ENCODE results near the gene DMD. TPM values are rescaled to one million over a fixed set of nuclear protein-coding genes. Genes with fewer than 3 reads are reported as not detected.

DMD gene
- total RNA-seq, 1 donor from 2014 or later = 30.6 TPM

GRCh38 chrX:31219174-31219573 is 1992.2 kb downstream of the DMD start:
- Histone ChIP-seq H3K4me3 (no peak overlapping the region), H3K4me1 (no peaks in the 10 kb centered on the region), H3K36me3 (no peaks in the 10 kb centered on the region), H3K9ac (no peak overlapping the region), H3F3A (ENCODE audit: low read depth) (no peaks in the 10 kb centered on the region), H3K27me3 (no peaks in the 10 kb centered on the region), H4K20me1 (ENCODE audit: low read depth) (no peaks in the 10 kb centered on the region), H3K4me2 (no peak overlapping the region), H3K27ac (no peak overlapping the region), H3K79me2 (ENCODE audit: low read depth) (no peaks in the 10 kb centered on the region), H2AFZ (replicated peaks) (no peak overlapping the region), H3K9me3 (ENCODE audit: low read depth) (no peaks in the 10 kb centered on the region)
- TF ChIP-seq EZH2phosphoT487 (IDR thresholded peaks at IDR 0.05) = no peak
- TF ChIP-seq, protein P1, sequence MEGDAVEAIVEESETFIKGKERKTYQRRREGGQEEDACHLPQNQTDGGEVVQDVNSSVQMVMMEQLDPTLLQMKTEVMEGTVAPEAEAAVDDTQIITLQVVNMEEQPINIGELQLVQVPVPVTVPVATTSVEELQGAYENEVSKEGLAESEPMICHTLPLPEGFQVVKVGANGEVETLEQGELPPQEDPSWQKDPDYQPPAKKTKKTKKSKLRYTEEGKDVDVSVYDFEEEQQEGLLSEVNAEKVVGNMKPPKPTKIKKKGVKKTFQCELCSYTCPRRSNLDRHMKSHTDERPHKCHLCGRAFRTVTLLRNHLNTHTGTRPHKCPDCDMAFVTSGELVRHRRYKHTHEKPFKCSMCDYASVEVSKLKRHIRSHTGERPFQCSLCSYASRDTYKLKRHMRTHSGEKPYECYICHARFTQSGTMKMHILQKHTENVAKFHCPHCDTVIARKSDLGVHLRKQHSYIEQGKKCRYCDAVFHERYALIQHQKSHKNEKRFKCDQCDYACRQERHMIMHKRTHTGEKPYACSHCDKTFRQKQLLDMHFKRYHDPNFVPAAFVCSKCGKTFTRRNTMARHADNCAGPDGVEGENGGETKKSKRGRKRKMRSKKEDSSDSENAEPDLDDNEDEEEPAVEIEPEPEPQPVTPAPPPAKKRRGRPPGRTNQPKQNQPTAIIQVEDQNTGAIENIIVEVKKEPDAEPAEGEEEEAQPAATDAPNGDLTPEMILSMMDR (IDR thresholded peaks at IDR 0.05) = no peak
- no peak for TF ChIP-seq EZH2 (IDR thresholded peaks at IDR 0.05)
- Mint-ChIP-seq H3K27me3 (ENCODE audit: insufficient read depth, low read depth) (no peaks in the 10 kb centered on the region), H3K4me1 (no peaks in the 10 kb centered on the region), H3K27ac (no peak overlapping the region), H3K4me3 (no peak overlapping the region), H3K9me3 (no peaks in the 10 kb centered on the region), H3K36me3 (peaks cover 5% of the 10 kb centered on the region)
- no peak for DNase-seq (ENCODE audit: low spot score)

GRCh38 chrX:31217084-31217483 is 1994.3 kb downstream of the DMD start:
- H3K4me1 Mint-ChIP-seq = no peaks in the 10 kb centered on the region
- Histone ChIP-seq H3K27ac (no peak overlapping the region), H3K36me3 (no peaks in the 10 kb centered on the region), H4K20me1 (ENCODE audit: low read depth) (no peaks in the 10 kb centered on the region), H3K4me1 (no peaks in the 10 kb centered on the region), H3K9ac (no peak overlapping the region), H3K27me3 (no peaks in the 10 kb centered on the region), H3K9me3 (ENCODE audit: low read depth) (no peaks in the 10 kb centered on the region), H3K79me2 (ENCODE audit: low read depth) (no peaks in the 10 kb centered on the region), H3K4me3 (no peak overlapping the region), H3K4me2 (no peak overlapping the region), H3F3A (ENCODE audit: low read depth) (no peaks in the 10 kb centered on the region), H2AFZ (replicated peaks) (no peak overlapping the region)
- H3K36me3 Mint-ChIP-seq = peaks cover 3% of the 10 kb centered on the region
- H3K27me3 Mint-ChIP-seq (ENCODE audit: insufficient read depth, low read depth) = no peaks in the 10 kb centered on the region
- H3K4me3 Mint-ChIP-seq = no peak overlapping the region
- no peak for DNase-seq (ENCODE audit: low spot score)
- H3K9me3 Mint-ChIP-seq = no peaks in the 10 kb centered on the region
- H3K27ac Mint-ChIP-seq = no peak overlapping the region
- TF ChIP-seq EZH2 (IDR thresholded peaks at IDR 0.05) (no peak), EZH2phosphoT487 (IDR thresholded peaks at IDR 0.05) (no peak)
- TF ChIP-seq, protein P1 (IDR thresholded peaks at IDR 0.05) = no peak

DNA sequence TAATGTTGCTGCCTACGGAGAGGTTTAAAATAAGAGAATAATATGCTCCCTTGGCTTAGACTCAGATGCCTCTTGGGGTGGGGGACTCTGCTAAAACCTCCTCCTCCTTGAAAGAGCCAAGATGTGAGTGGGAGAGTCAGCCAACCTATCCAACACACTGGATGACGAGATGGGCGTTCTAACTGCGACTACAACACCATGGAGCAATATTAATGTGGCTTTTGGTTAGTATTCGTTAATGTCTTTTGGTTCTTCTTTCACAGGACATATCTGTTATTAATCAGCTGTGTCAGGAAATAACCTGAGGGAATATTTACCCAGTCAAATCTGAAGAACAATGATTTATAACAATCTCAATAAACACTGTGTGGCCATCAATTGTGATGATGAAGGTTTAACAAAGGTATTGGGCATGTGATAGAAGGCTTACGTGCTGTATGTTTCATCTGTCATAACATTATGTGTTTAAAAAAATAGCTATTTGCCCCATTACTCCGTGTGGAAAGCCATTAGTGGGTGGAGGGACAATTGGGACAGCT is 1996.0 kb downstream of the DMD start:
- Histone ChIP-seq H2AFZ (replicated peaks) (no peak overlapping the region), H3K36me3 (no peaks in the 10 kb centered on the region), H3K27ac (no peak overlapping the region), H3K9ac (no peak overlapping the region), H3K4me2 (no peak overlapping the region), H3K9me3 (ENCODE audit: low read depth) (no peaks in the 10 kb centered on the region), H3K79me2 (ENCODE audit: low read depth) (no peaks in the 10 kb centered on the region), H3F3A (ENCODE audit: low read depth) (no peaks in the 10 kb centered on the region), H3K27me3 (no peaks in the 10 kb centered on the region), H4K20me1 (ENCODE audit: low read depth) (no peaks in the 10 kb centered on the region), H3K4me3 (no peak overlapping the region), H3K4me1 (no peaks in the 10 kb centered on the region)
- Mint-ChIP-seq H3K4me3 (no peak overlapping the region), H3K27me3 (ENCODE audit: insufficient read depth, low read depth) (no peaks in the 10 kb centered on the region), H3K36me3 (peaks cover 3% of the 10 kb centered on the region), H3K27ac (no peak overlapping the region), H3K9me3 (no peaks in the 10 kb centered on the region), H3K4me1 (no peaks in the 10 kb centered on the region)
- TF ChIP-seq EZH2phosphoT487 (IDR thresholded peaks at IDR 0.05) = no peak
- TF ChIP-seq, protein P1 (IDR thresholded peaks at IDR 0.05) = no peak
- TF ChIP-seq EZH2 (IDR thresholded peaks at IDR 0.05) = no peak
- DNase-seq (ENCODE audit: low spot score) = no peak

All from neural progenitor cell (in vitro differentiated cells).